GM21576 (cell line): ENCODE data around the gene PRPS1.
"Not testable (repeated sequence)": the region's sequence is repeated elsewhere in the genome, so short reads cannot be mapped to it uniquely, and the experiment has no call there.

Experiments
- ATAC-seq: cut with Tn5 transposase; IDR thresholded peaks from one replicate; pipeline ENCODE4 v1.9.1; 2021; ENCODE audit warnings: mild to moderate bottlenecking, moderate library complexity; ENCODE audit not compliant: unreplicated experiment

The PRPS1 gene

GRCh38 chrX:107629540-107629909 is 1.2 kb downstream of the PRPS1 start:
- no peak for ATAC-seq

- no peak for ATAC-seq
Observed at GRCh38 chrX:107630031-107630689, 1.9 kb downstream of the PRPS1 start.

- ATAC-seq, result no peak
Observed at GRCh38 chrX:107632346-107632745, 4.0 kb downstream of the PRPS1 start.

- no peak for ATAC-seq
Observed at GRCh38 chrX:107646735-107647134, 18.4 kb downstream of the PRPS1 start.

GRCh38 chrX:107648332-107648731 is 20.0 kb downstream of the PRPS1 start:
- ATAC-seq, result no peak

- no peak for ATAC-seq
Observed at GRCh38 chrX:107654566-107654871, 26.2 kb downstream of the PRPS1 start.

GRCh38 chrX:107654872-107655761 is 26.8 kb downstream of the PRPS1 start:
- ATAC-seq, result peak; percentile 69

GRCh38 chrX:107656978-107657377 is 28.7 kb downstream of the PRPS1 start:
- ATAC-seq, result no peak

GRCh38 chrX:107658660-107659059 is 30.4 kb downstream of the PRPS1 start:
- no peak for ATAC-seq

GRCh38 chrX:107659286-107659685 is 31.0 kb downstream of the PRPS1 start:
- ATAC-seq, result no peak

GRCh38 chrX:107659768-107660167 is 31.5 kb downstream of the PRPS1 start:
- ATAC-seq, result no peak

- no peak for ATAC-seq
Observed at GRCh38 chrX:107662145-107662544, 33.8 kb downstream of the PRPS1 start.

- ATAC-seq, result no peak
Observed at GRCh38 chrX:107662824-107663223, 34.5 kb downstream of the PRPS1 start.

GRCh38 chrX:107666931-107667330 is 38.6 kb downstream of the PRPS1 start:
- ATAC-seq, result no peak

GRCh38 chrX:107667426-107667825 is 39.1 kb downstream of the PRPS1 start:
- ATAC-seq, result no peak

GRCh38 chrX:107668710-107669109 is 40.4 kb downstream of the PRPS1 start:
- not testable (repeated sequence) for ATAC-seq

GRCh38 chrX:107669261-107669660 is 41.0 kb downstream of the PRPS1 start:
- no peak for ATAC-seq

- no peak for ATAC-seq
Observed at GRCh38 chrX:107669885-107670628, 41.7 kb downstream of the PRPS1 start.

GRCh38 chrX:107671256-107671655 is 42.9 kb downstream of the PRPS1 start:
- ATAC-seq, result not testable (repeated sequence)

GRCh38 chrX:107672955-107673378 is 44.7 kb downstream of the PRPS1 start:
- peak; percentile 24 for ATAC-seq

GRCh38 chrX:107673431-107673830 is 45.1 kb downstream of the PRPS1 start:
- peak; percentile 3 for ATAC-seq
